Uterus (tissue), 2 donors: ENCODE measurements around the gene MXD3.

ENCODE experiments used
- POLR2A ChIP-seq, 2 donors: fragments of 450-650 bp; IDR thresholded peaks; one replicate each; pipeline ENCODE4 v1.6.1; 2016; ENCODE audit warnings: antibody characterized with exemption in 2 of 2, mild to moderate bottlenecking in 1 of 2, moderate library complexity in 1 of 2
- TF ChIP-seq, protein P1 (sequence below), 4 experiments: fragments of 200-600 bp in 2 of 4; fragments of 450-650 bp in 2 of 4; sonication (generic) in 2 of 4; IDR thresholded peaks; one replicate each; pipeline ENCODE4 v1.5.1; 2016 to 2019; ENCODE audit warnings: antibody characterized with exemption in 4 of 4, mild to moderate bottlenecking in 2 of 4, moderate library complexity in 1 of 4

- TF ChIP-seq, protein P1, sequence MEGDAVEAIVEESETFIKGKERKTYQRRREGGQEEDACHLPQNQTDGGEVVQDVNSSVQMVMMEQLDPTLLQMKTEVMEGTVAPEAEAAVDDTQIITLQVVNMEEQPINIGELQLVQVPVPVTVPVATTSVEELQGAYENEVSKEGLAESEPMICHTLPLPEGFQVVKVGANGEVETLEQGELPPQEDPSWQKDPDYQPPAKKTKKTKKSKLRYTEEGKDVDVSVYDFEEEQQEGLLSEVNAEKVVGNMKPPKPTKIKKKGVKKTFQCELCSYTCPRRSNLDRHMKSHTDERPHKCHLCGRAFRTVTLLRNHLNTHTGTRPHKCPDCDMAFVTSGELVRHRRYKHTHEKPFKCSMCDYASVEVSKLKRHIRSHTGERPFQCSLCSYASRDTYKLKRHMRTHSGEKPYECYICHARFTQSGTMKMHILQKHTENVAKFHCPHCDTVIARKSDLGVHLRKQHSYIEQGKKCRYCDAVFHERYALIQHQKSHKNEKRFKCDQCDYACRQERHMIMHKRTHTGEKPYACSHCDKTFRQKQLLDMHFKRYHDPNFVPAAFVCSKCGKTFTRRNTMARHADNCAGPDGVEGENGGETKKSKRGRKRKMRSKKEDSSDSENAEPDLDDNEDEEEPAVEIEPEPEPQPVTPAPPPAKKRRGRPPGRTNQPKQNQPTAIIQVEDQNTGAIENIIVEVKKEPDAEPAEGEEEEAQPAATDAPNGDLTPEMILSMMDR (IDR thresholded peaks at IDR 0.05) = no peak
- no peak for TF ChIP-seq POLR2A (IDR thresholded peaks at IDR 0.05)
Observed at GRCh38 chr5:177325868-177326381, 14.2 kb upstream of the MXD3 start.
